ENCODE measurements around the gene BEST3.

- TF ChIP-seq, protein P1, sequence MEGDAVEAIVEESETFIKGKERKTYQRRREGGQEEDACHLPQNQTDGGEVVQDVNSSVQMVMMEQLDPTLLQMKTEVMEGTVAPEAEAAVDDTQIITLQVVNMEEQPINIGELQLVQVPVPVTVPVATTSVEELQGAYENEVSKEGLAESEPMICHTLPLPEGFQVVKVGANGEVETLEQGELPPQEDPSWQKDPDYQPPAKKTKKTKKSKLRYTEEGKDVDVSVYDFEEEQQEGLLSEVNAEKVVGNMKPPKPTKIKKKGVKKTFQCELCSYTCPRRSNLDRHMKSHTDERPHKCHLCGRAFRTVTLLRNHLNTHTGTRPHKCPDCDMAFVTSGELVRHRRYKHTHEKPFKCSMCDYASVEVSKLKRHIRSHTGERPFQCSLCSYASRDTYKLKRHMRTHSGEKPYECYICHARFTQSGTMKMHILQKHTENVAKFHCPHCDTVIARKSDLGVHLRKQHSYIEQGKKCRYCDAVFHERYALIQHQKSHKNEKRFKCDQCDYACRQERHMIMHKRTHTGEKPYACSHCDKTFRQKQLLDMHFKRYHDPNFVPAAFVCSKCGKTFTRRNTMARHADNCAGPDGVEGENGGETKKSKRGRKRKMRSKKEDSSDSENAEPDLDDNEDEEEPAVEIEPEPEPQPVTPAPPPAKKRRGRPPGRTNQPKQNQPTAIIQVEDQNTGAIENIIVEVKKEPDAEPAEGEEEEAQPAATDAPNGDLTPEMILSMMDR (IDR thresholded peaks at IDR 0.05) = no peak
- TF ChIP-seq POLR2A (IDR thresholded peaks at IDR 0.05) = no peak
These were observed 75.1 kb downstream of the BEST3 start for GRCh38 chr12:69623970-69624369.

Measured in testis (tissue), 2 donors.